Spleen (tissue), 11 donors: ENCODE data around the gene SLC6A5. TPM values are rescaled to one million over a fixed set of nuclear protein-coding genes. Genes with fewer than 3 reads are reported as not detected.

Experiments
- DNase-seq: peaks from one replicate; pipeline ENCODE4 v3.0.0-alpha.2; 2020
- H3K27ac ChIP-seq, 8 donors: fragments of 200-600 bp; sonication (generic) in 7 of 8; 1 replicate in 4 of 8; 2 replicates in 4 of 8; pipeline versions ENCODE4 v1.5.0 to v1.8.0; 2016 to 2021; ENCODE audit warnings: inconsistent platforms in 4 of 8, mild to moderate bottlenecking in 4 of 8, moderate library complexity in 1 of 8
- H3K27me3 ChIP-seq, 7 donors: fragments of 200-600 bp; sonication (generic) in 6 of 7; replicated peaks in 1 of 7; 1 replicate in 4 of 7; 2 replicates in 3 of 7; pipeline versions ENCODE4 v1.5.0 to v1.8.0; 2016 to 2021; ENCODE audit warnings: inconsistent platforms in 3 of 7, mild to moderate bottlenecking in 1 of 7
- H3K36me3 ChIP-seq, 6 donors: fragments of 200-600 bp; sonication (generic) in 5 of 6; 1 replicate in 4 of 6; 2 replicates in 2 of 6; pipeline versions ENCODE4 v1.5.0 to v1.8.0; 2016 to 2021; ENCODE audit warnings: inconsistent platforms in 2 of 6
- H3K4me1 ChIP-seq, 6 donors: fragments of 200-600 bp; sonication (generic) in 5 of 6; 1 replicate in 3 of 6; 2 replicates in 3 of 6; pipeline versions ENCODE4 v1.5.0 to v1.8.0; 2016 to 2021; ENCODE audit warnings: inconsistent platforms in 3 of 6
- H3K4me3 ChIP-seq, 8 donors: fragments of 200-600 bp; sonication (generic) in 7 of 8; 1 replicate in 4 of 8; 2 replicates in 4 of 8; pipeline versions ENCODE4 v1.5.0 to v1.8.0; 2016 to 2021; ENCODE audit warnings: inconsistent platforms in 4 of 8, mild to moderate bottlenecking in 4 of 8, moderate library complexity in 2 of 8
- H3K9me3 ChIP-seq, 8 donors: fragments of 200-600 bp; sonication (generic) in 7 of 8; 1 replicate in 4 of 8; 2 replicates in 4 of 8; pipeline versions ENCODE4 v1.5.0 to v1.8.0; 2016 to 2021; ENCODE audit warnings: inconsistent platforms in 4 of 8
- POLR2A ChIP-seq, 3 donors: fragments of 450-650 bp; IDR thresholded peaks; one replicate each; pipeline ENCODE4 v1.5.1; 2017; ENCODE audit warnings: antibody characterized with exemption in 3 of 3, mild to moderate bottlenecking in 1 of 3
- POLR2AphosphoS5 ChIP-seq, 3 donors: sonication (generic); formaldehyde crosslinking; IDR thresholded peaks; one replicate each; pipeline ENCODE4 v1.5.1; 2017; ENCODE audit warnings: antibody characterized with exemption in 3 of 3
- WGBS, 5 donors: extraction: QIAGEN DNeasy Blood & Tissue Kit in 3 of 5; methylation state at CpG; one replicate each; pipeline versions ENCODE4 v1.1.5 to v1.1.7; 2013 to 2018; 5-methylcytosine and 5-hydroxymethylcytosine counted together
- intact Hi-C: fragments of 100-400 bp; cut with DNase I; formaldehyde crosslinking; loops from one replicate; pipeline ENCODE4 v1.15.0; 2023; ENCODE audit warnings: low total_unique reads
- polyA plus RNA-seq, 3 donors: library from polyadenylated mRNA; stranded (reverse); fragments of 200-250 nt; gene quantifications; one replicate each; pipeline ENCODE4 v1.2.1, GENCODE V29; 2013
- total RNA-seq, 7 donors: library from RNA; depleted of rRNA in 3 of 7; stranded (reverse); fragments of >200 nt in 3 of 7; fragmentation: NEBNext Ultra II Directional in 4 of 7; extraction: Animal tissue kit (Norgen Biotek cat#: 25700) in 4 of 7; gene quantifications; one replicate each; pipeline versions ENCODE4 v1.1.0 to v1.2.1, GENCODE V29; 2016 to 2021
- TF ChIP-seq, protein P1 (sequence below), 11 experiments: fragments of 200-600 bp in 7 of 11; fragments of 450-650 bp in 4 of 11; sonication (generic) in 4 of 11; IDR thresholded peaks in 8 of 11; conservative IDR thresholded peaks in 3 of 11; 1 replicate in 7 of 11; 2 replicates in 4 of 11; pipeline versions ENCODE4 v1.4.0 to v1.8.0; 2016 to 2021; ENCODE audit warnings: antibody characterized with exemption in 11 of 11, inconsistent platforms in 4 of 11, mild to moderate bottlenecking in 1 of 11
- donor health status: healthy with polysubstance abuse.
- donor health status: DM: no; HTN: no; CAD: no; lungs with moderate emphysema.
- donor health status: DM: no; HTN: no; CAD: no.
- donor health status: Bipolar disorder and iron deficiency.
- donor health status: healthy.
- donor health status: DM: no; HTN: no; CAD: no.
- donor health status: DM: yes; HTN: yes; CAD: no.

SLC6A5 gene
- total and polyA plus RNA-seq, 10 donors = not detected

DNA sequence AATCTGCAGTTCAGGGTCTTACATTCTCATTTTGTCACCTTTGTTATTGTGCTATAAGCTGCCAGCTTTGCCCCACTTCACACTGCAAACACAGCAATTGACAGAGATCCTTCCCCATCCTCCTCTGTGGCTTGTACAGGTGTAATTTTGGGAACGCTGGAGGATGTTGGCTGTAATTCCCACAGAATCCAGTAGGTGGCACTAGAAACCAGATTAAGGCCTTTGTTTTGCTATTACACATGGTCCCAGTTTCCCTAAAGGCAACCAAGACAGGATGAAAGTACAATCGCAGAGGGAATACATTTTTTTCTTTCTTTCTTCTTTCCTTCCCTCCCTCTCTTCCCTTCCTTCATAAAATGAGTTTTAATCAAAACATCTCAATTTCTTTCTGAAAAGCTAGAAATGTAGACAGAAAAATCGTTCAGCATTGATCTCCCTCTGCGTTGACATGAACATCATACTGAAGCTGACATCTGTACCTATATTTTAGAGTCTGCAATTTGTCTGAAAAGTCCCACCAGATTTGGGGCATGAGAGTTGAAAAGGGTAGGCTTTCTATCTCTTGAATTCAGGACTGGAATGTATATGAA, 48.7 kb downstream of the SLC6A5 start:
- Histone ChIP-seq H3K4me1 (no peaks in the 10 kb centered on the region), H3K27ac (no peak overlapping the region), H3K36me3 (no peaks in the 10 kb centered on the region), H3K4me3 (no peak overlapping the region), H3K27me3 (peaks cover 0 to 11% (median 0%) of the 10 kb centered on the region in 7 donors), H3K9me3 (no peaks in the 10 kb centered on the region)
- DNase-seq = no peak
- 37 to 41% (median 39%) methylated on average over 4 of the region's 4 CpGs for WGBS, 5 donors
- TF ChIP-seq POLR2A (IDR thresholded peaks at IDR 0.05) (no peak), POLR2AphosphoS5 (IDR thresholded peaks at IDR 0.05) (no peak)
- TF ChIP-seq, protein P1, sequence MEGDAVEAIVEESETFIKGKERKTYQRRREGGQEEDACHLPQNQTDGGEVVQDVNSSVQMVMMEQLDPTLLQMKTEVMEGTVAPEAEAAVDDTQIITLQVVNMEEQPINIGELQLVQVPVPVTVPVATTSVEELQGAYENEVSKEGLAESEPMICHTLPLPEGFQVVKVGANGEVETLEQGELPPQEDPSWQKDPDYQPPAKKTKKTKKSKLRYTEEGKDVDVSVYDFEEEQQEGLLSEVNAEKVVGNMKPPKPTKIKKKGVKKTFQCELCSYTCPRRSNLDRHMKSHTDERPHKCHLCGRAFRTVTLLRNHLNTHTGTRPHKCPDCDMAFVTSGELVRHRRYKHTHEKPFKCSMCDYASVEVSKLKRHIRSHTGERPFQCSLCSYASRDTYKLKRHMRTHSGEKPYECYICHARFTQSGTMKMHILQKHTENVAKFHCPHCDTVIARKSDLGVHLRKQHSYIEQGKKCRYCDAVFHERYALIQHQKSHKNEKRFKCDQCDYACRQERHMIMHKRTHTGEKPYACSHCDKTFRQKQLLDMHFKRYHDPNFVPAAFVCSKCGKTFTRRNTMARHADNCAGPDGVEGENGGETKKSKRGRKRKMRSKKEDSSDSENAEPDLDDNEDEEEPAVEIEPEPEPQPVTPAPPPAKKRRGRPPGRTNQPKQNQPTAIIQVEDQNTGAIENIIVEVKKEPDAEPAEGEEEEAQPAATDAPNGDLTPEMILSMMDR (IDR thresholded peaks at IDR 0.05 in 8 of 11, conservative IDR thresholded peaks at IDR 0.05 in 3 of 11) = peak; percentile 50 to 87 (median 80)
- intact Hi-C loops = loop anchor here (10.0 kb wide), 1 partner anchor 1657 kb away; no protein-coding TSS in a partner anchor

DNA sequence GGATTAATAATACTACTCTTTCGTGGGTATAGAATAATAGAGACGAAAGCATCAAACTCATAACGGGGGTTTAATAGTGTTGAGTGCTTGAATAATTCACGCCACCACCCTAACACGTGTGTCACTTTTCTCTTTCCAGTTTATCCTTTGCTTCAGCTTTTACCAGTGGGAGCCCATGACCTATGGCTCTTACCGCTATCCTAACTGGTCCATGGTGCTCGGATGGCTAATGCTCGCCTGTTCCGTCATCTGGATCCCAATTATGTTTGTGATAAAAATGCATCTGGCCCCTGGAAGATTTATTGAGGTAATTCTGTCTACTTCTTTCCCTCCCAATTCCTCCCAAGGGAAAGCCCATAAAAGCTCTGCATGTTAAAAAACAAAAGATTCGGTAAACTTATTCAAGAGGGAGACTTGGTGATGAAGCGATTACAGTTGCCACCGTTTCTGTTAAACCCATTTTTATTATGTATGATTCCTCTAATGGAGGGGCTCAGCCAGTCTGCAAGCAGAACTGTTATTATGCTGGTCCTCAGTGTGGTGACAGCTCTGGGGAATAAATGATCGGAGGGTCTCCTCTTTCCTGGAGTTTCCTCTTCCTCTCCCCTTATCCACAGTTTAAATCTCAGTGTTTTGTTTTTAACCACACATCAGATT, 52.9 kb downstream of the SLC6A5 start:
- no peak overlapping the region for H3K27ac ChIP-seq
- intact Hi-C loops = no loop called here

GRCh38 chr11:20654038-20654437, 54.6 kb downstream of the SLC6A5 start:
- no peaks in the 10 kb centered on the region for H3K4me1 ChIP-seq
- no peaks in the 10 kb centered on the region for H3K9me3 ChIP-seq
- no peaks in the 10 kb centered on the region for H3K36me3 ChIP-seq
- 81 to 88% (median 87%) methylated on average over 3 of the region's 3 CpGs for WGBS, 5 donors
- DNase-seq = no peak
- no peak overlapping the region for H3K27ac ChIP-seq
- TF ChIP-seq POLR2A (IDR thresholded peaks at IDR 0.05) (no peak), POLR2AphosphoS5 (IDR thresholded peaks at IDR 0.05) (no peak)
- TF ChIP-seq, protein P1 (IDR thresholded peaks at IDR 0.05 in 8 of 11, conservative IDR thresholded peaks at IDR 0.05 in 3 of 11) = no peak
- no peak overlapping the region for H3K4me3 ChIP-seq
- peaks cover 0 to 30% (median 0%) of the 10 kb centered on the region in 7 donors for H3K27me3 ChIP-seq
- intact Hi-C loops = no loop called here

More for the DNA sequence above, 52.9 kb downstream of the SLC6A5 start:
- TF ChIP-seq, protein P1 (IDR thresholded peaks at IDR 0.05 in 8 of 11, conservative IDR thresholded peaks at IDR 0.05 in 3 of 11) = no peak
- TF ChIP-seq POLR2AphosphoS5 (IDR thresholded peaks at IDR 0.05) (no peak), POLR2A (IDR thresholded peaks at IDR 0.05) (no peak)
- Histone ChIP-seq H3K27me3 (peaks cover 0 to 28% (median 0%) of the 10 kb centered on the region in 7 donors), H3K36me3 (no peaks in the 10 kb centered on the region), H3K9me3 (no peaks in the 10 kb centered on the region), H3K4me3 (no peak overlapping the region), H3K4me1 (no peaks in the 10 kb centered on the region)
- no peak for DNase-seq
- 77 to 85% (median 82%) methylated on average over 13 of the region's 13 CpGs for WGBS, 5 donors

DNA sequence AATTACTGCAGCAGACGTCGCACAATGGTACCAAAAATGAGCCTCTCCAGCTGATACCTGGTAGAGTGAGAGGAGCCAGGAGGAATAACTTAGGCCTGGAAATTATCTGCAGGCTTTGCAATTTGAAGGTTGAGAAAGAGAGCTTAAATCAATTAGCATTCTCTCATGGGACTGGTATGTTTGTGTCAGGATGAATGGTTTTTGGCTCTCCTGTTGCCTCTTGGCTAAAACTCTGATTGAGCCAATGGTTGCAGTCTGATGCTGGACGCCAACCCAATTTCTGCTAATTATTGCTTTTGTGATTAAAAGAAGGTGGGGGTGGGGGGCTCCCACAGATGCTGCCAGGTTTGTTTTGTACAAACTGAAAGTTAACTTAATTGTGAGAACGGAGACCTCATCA, 57.5 kb downstream of the SLC6A5 start:
- H3K36me3 ChIP-seq = no peaks in the 10 kb centered on the region
- DNase-seq = no peak
- TF ChIP-seq, protein P1 (IDR thresholded peaks at IDR 0.05 in 8 of 11, conservative IDR thresholded peaks at IDR 0.05 in 3 of 11) = no peak
- TF ChIP-seq POLR2AphosphoS5 (IDR thresholded peaks at IDR 0.05) = no peak
- TF ChIP-seq POLR2A (IDR thresholded peaks at IDR 0.05) = no peak
- peaks cover 0 to 30% (median 0%) of the 10 kb centered on the region in 7 donors for H3K27me3 ChIP-seq
- 76 to 89% (median 82%) methylated on average over 4 of the region's 4 CpGs for whole genome bisulfite sequencing, 5 donors
- no peak overlapping the region for H3K27ac ChIP-seq
- H3K4me1 ChIP-seq = no peaks in the 10 kb centered on the region
- H3K9me3 ChIP-seq = peaks cover 0 to 5% (median 0%) of the 10 kb centered on the region in 8 donors
- H3K4me3 ChIP-seq = no peak overlapping the region
- intact Hi-C loops = no loop called here
